Mesothelial cell of epicardium (in vitro differentiated cells): ENCODE data around the gene LTBP4. TPM values are rescaled to one million over a fixed set of nuclear protein-coding genes. Genes with fewer than 3 reads are reported as not detected.

Experiments used
- DNase-seq, 2 experiments: peaks; one replicate each; pipeline ENCODE4 v3.0.0; 2021; ENCODE audit warnings: low spot score in 2 of 2; ENCODE audit not compliant: unreplicated experiment in 2 of 2
- H3K27ac Mint-ChIP-seq: 2 replicates; pipeline ENCODE4 v1.8.0; 2021; ENCODE audit warnings: mixed read lengths
- H3K27me3 Mint-ChIP-seq: 2 replicates; pipeline ENCODE4 v1.8.0; 2021; ENCODE audit warnings: low read depth, mixed read lengths
- H3K36me3 Mint-ChIP-seq: 2 replicates; pipeline ENCODE4 v1.8.0; 2021; ENCODE audit warnings: mixed read lengths
- H3K4me1 Mint-ChIP-seq: 2 replicates; pipeline ENCODE4 v1.8.0; 2021; ENCODE audit warnings: mixed read lengths
- H3K4me3 Mint-ChIP-seq: 2 replicates; pipeline ENCODE4 v1.8.0; 2021; ENCODE audit warnings: mild to moderate bottlenecking, moderate library complexity, mixed read lengths
- H3K9me3 Mint-ChIP-seq: 2 replicates; pipeline ENCODE4 v1.8.0; 2021; ENCODE audit warnings: mixed read lengths
- total RNA-seq: library from RNA; stranded (reverse); gene quantifications from 3 replicates; pipeline ENCODE4 v1.2.1, GENCODE V29; 2021
- TF ChIP-seq, protein P1 (sequence below): fragments of 200-600 bp; sonication (generic); IDR thresholded peaks from one replicate; pipeline ENCODE4 v1.5.0; 2021; ENCODE audit warnings: antibody characterized with exemption; ENCODE audit not compliant: unreplicated experiment

Gene LTBP4
- total RNA-seq, 1 donor from 2014 or later: 344 TPM

DNA sequence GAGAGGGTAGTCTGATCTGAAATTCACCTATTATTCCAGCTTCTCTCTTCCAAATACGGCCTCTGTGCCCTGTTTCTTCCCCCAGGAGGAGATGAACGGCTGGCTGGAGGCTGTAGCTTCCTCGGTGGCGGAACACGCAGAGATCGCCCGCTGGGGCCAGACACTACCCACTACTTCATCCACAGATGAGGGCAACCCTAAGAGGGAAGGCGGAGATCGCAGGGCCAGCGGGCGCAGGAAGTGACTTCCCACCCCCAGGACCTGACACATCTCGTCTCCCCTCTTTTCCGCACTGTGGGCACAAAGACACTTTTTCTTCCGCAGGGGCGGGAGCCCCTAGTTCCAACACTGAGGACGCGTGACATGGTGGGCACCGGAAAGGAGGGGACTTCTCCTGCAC lies 25.8 kb upstream of the LTBP4 start:
- DNase-seq: no peak
- TF ChIP-seq, protein P1, sequence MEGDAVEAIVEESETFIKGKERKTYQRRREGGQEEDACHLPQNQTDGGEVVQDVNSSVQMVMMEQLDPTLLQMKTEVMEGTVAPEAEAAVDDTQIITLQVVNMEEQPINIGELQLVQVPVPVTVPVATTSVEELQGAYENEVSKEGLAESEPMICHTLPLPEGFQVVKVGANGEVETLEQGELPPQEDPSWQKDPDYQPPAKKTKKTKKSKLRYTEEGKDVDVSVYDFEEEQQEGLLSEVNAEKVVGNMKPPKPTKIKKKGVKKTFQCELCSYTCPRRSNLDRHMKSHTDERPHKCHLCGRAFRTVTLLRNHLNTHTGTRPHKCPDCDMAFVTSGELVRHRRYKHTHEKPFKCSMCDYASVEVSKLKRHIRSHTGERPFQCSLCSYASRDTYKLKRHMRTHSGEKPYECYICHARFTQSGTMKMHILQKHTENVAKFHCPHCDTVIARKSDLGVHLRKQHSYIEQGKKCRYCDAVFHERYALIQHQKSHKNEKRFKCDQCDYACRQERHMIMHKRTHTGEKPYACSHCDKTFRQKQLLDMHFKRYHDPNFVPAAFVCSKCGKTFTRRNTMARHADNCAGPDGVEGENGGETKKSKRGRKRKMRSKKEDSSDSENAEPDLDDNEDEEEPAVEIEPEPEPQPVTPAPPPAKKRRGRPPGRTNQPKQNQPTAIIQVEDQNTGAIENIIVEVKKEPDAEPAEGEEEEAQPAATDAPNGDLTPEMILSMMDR: no peak
- Mint-ChIP-seq H3K4me3 (peak overlapping the region; percentile 42), H3K27ac (no peak overlapping the region), H3K36me3 (peaks cover 2% of the 10 kb centered on the region), H3K27me3 (peaks cover 12% of the 10 kb centered on the region), H3K4me1 (peaks cover 12% of the 10 kb centered on the region), H3K9me3 (peaks cover 5% of the 10 kb centered on the region)

DNA sequence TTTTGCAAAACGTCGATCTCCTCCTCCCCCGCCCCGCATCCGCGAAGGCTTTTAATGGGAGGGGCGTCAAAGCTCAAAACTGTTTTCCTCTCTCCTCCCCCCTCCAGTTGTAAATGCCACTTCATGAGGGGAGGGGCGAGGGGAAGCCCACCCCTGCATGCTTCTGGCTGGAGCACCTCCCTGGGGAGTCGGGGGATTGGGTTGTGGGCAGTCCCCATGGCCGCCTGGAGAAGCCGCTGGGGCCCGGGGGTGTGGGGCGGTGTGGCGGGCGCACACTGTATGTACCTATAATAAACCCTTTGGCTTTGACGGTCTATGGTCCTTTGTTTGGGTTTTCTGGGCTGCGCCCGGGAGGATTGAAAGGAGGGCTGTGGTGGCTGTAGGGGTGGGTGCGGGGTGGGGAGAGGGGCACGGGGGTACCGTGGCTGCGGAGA lies 25.0 kb upstream of the LTBP4 start:
- peaks cover 10% of the 10 kb centered on the region for H3K4me1 Mint-ChIP-seq
- peaks cover 6% of the 10 kb centered on the region for H3K36me3 Mint-ChIP-seq
- no peak overlapping the region for H3K27ac Mint-ChIP-seq
- H3K27me3 Mint-ChIP-seq: peaks cover 6% of the 10 kb centered on the region
- H3K4me3 Mint-ChIP-seq: peak overlapping the region; percentile 80
- TF ChIP-seq, protein P1: no peak
- no peaks in the 10 kb centered on the region for H3K9me3 Mint-ChIP-seq
- no peak for DNase-seq

DNA sequence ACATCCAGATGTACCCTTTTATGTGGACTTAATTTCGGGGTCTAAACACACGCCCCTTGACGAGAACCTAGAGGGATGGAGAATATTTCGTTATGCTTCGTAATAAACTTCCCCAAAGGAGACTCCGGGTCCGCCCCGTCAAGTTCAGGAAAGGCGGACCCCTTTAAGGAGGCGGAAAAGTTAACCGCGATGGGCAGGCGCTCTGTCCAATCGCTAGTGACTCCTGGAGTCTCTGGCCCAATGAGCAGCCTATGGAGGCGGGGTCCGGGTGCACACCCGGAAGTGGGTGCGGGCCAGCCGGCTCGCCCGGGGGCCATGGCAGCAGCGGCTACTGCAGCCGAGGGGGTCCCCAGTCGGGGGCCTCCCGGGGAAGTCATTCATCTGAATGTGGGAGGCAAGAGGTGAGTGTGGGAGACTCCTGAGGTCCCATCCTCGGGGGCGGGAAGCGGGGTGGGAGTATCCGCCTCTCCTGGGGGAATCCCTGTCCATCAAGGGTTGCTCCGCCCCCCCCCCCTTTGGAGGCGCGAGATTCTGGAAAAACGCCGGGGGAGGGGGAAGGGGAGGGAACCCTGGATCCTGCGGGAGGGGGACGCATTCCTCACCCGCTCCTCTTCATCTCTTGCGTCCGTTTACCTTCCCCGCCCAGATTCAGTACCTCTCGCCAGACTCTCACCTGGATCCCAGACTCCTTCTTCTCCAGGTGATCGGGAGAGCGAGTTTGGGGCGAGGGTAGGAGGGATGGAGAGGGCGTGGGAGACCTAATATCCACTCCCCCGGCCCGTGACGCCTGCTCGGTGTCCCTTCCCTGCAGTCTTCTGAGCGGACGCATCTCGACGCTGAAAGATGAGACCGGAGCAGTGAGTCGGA lies 24.4 kb upstream of the LTBP4 start, which contains the start of gene SHKBP1:
SHKBP1 (plus strand) TSS at position 289 of the 867 bp plus-strand sequence; CDS start at position 316, 27 bp downstream.
- peak; percentile 86 to 96 for DNase-seq
- no peak within 1 kb of the TSS for H3K27ac Mint-ChIP-seq
- H3K4me1 Mint-ChIP-seq: peaks cover 10% of the 10 kb centered on the region
- no peaks in the 10 kb centered on the region for H3K9me3 Mint-ChIP-seq
- H3K27me3 Mint-ChIP-seq: peaks cover 2% of the 10 kb centered on the region
- TF ChIP-seq, protein P1: no peak
- peak within 1 kb of the TSS; percentile 80 for H3K4me3 Mint-ChIP-seq
- H3K36me3 Mint-ChIP-seq: peaks cover 10% of the 10 kb centered on the region

DNA sequence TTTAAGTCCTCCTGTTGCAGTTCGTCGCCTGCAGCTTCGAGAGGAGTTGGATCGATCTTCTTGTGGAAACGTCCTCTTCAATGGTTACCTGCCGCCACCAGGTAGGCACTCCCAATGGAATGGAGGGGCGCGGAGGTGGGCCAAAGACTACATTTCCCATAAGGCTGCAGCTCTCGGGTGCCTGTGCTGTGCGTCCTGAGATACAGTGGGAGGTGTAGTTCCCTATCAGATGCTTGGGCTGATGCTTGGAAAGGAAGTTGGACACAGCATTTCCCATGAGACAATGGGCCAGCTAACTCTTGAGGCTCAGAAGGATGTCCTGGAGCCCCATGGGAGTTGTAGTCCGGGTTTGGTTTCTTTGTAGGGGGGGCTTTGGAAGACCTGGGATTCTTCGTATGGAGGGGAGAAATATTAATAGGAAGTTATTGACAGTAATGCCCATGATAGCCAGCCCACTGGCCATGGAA lies 22.7 kb upstream of the LTBP4 start:
- Mint-ChIP-seq H3K27me3 (no peaks in the 10 kb centered on the region), H3K4me3 (peak overlapping the region; percentile 80), H3K27ac (no peak overlapping the region), H3K9me3 (no peaks in the 10 kb centered on the region), H3K36me3 (peaks cover 14% of the 10 kb centered on the region), H3K4me1 (peaks cover 10% of the 10 kb centered on the region)
- no peak for DNase-seq
- TF ChIP-seq, protein P1: no peak

DNA sequence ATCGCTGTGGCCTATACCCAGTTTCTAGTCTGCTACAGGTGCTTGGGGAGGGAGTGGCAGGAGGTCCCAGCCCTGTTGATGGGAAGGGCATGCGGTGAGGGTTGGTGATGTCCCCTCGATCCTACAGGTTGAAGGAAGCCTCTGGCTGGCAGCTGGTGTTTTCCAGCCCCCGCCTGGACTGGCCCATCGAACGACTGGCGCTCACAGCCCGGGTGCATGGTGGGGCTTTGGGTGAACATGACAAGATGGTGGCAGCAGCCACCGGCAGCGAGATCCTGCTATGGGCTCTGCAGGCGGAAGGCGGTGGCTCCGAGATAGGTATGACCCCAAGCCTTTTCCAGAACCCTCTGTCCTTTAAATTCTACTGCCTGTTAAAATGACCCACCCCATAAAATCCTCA lies 20.6 kb upstream of the LTBP4 start:
- no peak for DNase-seq
- TF ChIP-seq, protein P1: no peak
- no peak overlapping the region for H3K4me3 Mint-ChIP-seq
- no peaks in the 10 kb centered on the region for H3K9me3 Mint-ChIP-seq
- peaks cover 10% of the 10 kb centered on the region for H3K4me1 Mint-ChIP-seq
- no peaks in the 10 kb centered on the region for H3K27me3 Mint-ChIP-seq
- no peak overlapping the region for H3K27ac Mint-ChIP-seq
- peaks cover 20% of the 10 kb centered on the region for H3K36me3 Mint-ChIP-seq
